ENCODE data around the gene CADM4.

CADM4 gene

DNA sequence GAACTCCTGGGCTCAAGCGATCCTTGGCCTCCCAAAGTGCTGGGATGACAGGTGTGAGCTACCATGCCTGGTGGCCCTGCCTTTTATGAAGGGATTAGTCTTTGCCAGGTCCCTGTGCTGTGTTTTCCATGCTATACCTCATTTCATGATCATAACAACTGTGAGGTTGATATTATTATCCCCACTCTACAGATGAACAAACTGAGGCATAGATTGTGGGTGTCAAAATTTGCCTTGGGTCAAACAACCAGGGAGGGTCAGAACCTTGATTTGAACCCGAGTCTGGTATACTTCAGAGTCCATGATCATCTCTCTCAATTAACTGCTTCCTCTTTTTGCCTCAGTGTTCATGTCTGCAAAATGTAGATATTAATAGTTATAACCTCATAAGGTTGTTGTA is 57.2 kb downstream of the CADM4 start:
- no peak for DNase-seq (ENCODE audit: low read depth)

DNA sequence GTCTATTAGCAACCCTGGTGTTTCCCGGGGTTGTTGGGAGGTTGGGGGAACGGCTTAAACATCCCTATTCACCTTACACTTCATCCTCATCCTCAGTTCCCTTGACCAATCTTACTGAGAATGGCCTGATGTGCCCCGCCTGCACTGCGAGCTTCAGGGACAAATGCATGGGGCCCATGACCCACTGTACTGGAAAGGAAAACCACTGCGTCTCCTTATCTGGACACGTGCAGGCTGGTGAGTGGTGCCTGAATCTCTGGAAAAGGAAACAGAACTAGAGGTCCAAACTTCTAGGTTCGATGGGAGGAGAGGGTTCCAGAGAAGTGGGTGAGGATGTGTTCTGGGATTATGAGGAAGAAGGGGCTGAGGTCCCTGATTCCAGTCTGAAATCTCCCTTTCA is 58.2 kb downstream of the CADM4 start:
- no peak for DNase-seq (ENCODE audit: low read depth)

GRCh38 chr19:43578787-43579186 is 60.9 kb downstream of the CADM4 start:
- no peak for DNase-seq (ENCODE audit: low read depth)

DNA sequence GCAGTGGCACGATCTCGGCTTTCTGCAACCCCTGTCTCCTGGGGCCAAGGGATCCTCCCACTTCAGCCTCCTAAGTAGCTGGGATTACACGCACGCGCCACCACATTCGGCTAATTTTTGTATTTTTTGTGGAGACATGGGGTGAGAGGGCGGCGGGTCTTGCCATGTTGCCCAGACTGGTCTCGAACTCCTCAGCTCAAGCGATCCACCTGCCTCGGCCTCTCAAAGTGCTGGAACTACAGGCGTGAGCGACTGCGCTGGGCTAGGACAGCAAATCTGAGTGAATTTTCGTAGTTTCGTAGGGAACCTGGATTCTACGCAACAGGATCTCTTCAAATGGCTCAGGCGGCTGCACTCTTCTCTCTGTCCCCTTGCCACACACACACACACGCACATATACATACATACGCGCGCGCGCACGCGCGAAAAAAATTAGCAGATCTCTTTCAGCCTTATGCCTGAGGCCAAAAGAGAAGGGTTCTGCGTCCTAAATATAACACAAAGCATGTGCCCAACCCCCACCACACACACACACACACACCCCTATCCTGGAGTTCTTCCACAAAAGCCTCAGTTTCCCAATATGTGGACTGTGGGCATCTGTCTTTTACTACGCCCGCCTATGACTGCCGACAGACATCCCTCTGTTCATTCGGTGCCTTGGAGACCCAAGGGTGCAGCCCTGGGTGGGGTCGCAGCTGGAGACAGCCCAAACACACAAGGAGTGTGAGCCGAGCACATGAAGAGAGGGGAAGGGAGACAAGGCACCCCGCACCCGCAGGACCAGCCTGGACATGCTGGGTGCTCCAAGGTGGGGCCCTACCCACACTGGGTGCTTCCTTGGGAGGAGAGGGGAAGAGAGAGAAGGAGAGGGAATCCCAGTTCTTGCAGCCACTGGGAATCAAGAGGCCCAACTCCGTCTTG is 63.4 kb downstream of the CADM4 start:
- DNase-seq (ENCODE audit: low read depth), result no peak

DNA sequence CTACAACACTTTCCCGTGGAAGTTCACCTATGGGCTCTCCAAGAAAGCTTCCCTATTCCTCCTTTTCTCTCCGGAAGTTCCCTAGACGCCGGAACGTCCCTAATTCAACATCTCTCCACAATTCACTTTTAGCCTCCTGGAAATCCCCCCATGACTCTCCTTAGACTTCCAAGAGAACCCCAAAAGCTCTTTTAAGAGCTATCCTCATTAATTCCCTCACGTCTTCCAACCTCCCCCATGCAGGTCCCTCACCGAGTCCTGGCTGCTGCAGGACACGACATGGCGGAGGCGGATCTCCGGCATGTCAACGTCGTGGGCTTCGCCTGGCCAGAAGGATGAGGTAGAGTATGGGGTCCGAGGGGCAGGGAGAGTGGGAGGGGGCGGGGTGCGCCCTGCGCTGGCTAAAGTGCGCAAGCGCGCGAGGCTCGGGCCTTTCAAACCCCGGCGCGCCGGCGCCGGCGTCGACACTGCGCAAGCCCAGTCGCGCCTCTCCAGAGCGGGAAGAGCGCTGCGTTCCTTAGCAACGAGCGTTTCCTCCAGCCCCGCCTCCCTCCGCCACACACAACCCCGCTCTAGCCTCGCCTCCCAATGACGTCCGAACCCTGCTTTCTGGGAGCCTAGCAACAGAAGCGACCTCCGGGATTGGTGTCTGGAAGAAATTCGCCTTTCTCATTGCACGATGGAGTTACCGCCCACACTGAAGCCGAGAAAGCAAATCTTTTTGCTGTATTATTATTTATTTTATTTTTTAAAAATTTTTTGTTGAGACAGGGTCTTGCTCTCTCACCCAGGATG is 64.3 kb downstream of the CADM4 start, which contains the start of the genes PINLYP and XRCC1:
Gene PINLYP (plus strand): TSS at position 646 of the 795 bp plus-strand sequence. CDS start 1,391 bp downstream, outside the sequence.
Gene XRCC1 (minus strand): TSS at position 372 of the 795 bp plus-strand sequence. CDS start 69 bp downstream, at position 303.
- peak; percentile 94 for DNase-seq (ENCODE audit: low read depth)

DNA sequence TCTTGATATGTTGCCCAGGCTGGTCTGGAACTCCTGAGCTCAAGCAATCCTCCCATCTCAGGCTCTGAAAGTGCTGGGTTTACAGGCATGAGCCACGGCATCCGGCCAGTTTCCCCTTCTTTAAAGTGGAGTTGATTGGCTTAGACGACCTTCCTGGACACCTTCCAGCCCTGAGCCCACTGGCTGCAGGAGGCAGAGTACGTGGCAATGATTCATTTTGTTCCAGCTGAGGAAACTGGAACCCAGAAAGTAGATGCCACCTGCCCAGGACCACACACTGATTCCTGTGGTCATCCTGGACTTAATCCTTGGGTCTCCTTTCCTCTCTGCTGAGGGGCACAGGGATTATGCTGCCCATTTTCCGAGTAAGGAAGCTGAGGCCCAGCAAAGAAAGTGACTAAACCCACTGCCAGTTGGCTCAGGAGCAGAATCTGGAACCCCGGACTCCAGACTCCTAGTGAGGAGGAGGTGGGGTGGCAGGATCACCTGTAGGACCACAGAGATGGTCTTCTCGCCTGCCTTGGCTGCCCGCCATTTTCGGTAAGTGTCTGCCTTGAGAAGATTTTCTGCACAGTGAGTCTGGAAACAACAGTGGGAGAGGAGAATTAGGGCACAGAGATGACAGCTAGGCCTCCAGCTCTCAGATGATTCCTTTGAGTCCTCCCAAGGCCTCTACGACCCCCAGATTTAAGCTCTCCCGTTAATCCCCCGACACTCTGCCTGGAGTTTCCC is 65.1 kb downstream of the CADM4 start:
- DNase-seq (ENCODE audit: low read depth), result no peak
